Adrenal gland (tissue), 12 donors: ENCODE data around the gene TBC1D14. TPM values are rescaled to one million over a fixed set of nuclear protein-coding genes. Genes with fewer than 3 reads are reported as not detected.

Source experiments
- DNase-seq, 7 donors: peaks; one replicate each; pipeline ENCODE4 v3.0.0-alpha.2; 2019 to 2020
- H3K27ac ChIP-seq, 5 donors: fragments of 200-600 bp; sonication (generic) in 4 of 5; 1 replicate in 3 of 5; 2 replicates in 2 of 5; pipeline versions ENCODE4 v1.5.1 to v1.8.0; 2016 to 2020; ENCODE audit warnings: mild to moderate bottlenecking in 1 of 5
- H3K27me3 ChIP-seq: fragments of 200-600 bp; 2 replicates; pipeline ENCODE4 v1.8.0; 2021
- H3K36me3 ChIP-seq, 2 donors: fragments of 200-600 bp; replicated peaks in 1 of 2; 1 replicate in 1 of 2; 2 replicates in 1 of 2; pipeline versions ENCODE4 v1.5.1 to v1.8.0; 2018 to 2022
- H3K4me1 ChIP-seq, 2 donors: fragments of 200-600 bp; replicated peaks in 1 of 2; 1 replicate in 1 of 2; 2 replicates in 1 of 2; pipeline versions ENCODE4 v1.5.1 to v1.8.0; 2018 to 2021
- H3K4me3 ChIP-seq, 4 donors: fragments of 200-600 bp; sonication (generic) in 3 of 4; one replicate each; pipeline ENCODE4 v1.5.1; 2016 to 2018
- H3K9me3 ChIP-seq, 3 donors: fragments of 200-600 bp; sonication (generic) in 1 of 3; replicated peaks in 1 of 3; 1 replicate in 2 of 3; 2 replicates in 1 of 3; pipeline versions ENCODE4 v1.5.1 to v1.8.0; 2016 to 2021
- POLR2A ChIP-seq, 2 donors: fragments of 450-650 bp; IDR thresholded peaks; one replicate each; pipeline ENCODE4 v1.6.1; 2017; ENCODE audit warnings: antibody characterized with exemption in 2 of 2, mild to moderate bottlenecking in 2 of 2, moderate library complexity in 1 of 2
- WGBS, 4 donors: extraction: QIAGEN DNeasy Blood & Tissue Kit in 2 of 4; methylation state at CpG; one replicate each; pipeline versions ENCODE4 v1.1.5 to v1.1.7; 2013 to 2017; 5-methylcytosine and 5-hydroxymethylcytosine counted together
- intact Hi-C, 2 donors: fragments of 100-400 bp; cut with DNase I; formaldehyde crosslinking; loops; one replicate each; pipeline versions ENCODE4 v1.14.1 to v1.15.0; 2022 to 2023
- polyA plus RNA-seq, 3 donors: library from polyadenylated mRNA; stranded (reverse); fragments of 200-250 nt in 2 of 3; fragments of 350-450 nt in 1 of 3; fragmentation: Illumina TruSeq in 1 of 3; extraction: RNeasy Lipid Tissue Mini Kit (QIAGEN cat#74804) in 1 of 3; gene quantifications; one replicate each; pipeline ENCODE4 v1.2.3, GENCODE V29; 2013 to 2014
- total RNA-seq, 9 donors: library from RNA; depleted of rRNA in 4 of 9; stranded (reverse); fragments of >200 nt in 4 of 9; fragments of 120-200 nt in 1 of 9; fragmentation: NEBNext Ultra II Directional in 1 of 9; extraction: Animal tissue kit (Norgen Biotek cat#: 25700) in 1 of 9; gene quantifications; one replicate each; pipeline versions ENCODE4 v1.1.0 to v1.2.4, GENCODE V29; 2013 to 2023
- TF ChIP-seq, protein P1 (sequence below), 6 experiments: fragments of 450-650 bp in 4 of 6; fragments of 200-600 bp in 2 of 6; sonication (generic) in 1 of 6; IDR thresholded peaks; 1 replicate in 5 of 6; 2 replicates in 1 of 6; pipeline versions ENCODE4 v1.5.1 to v1.8.0; 2016 to 2021; ENCODE audit warnings: antibody characterized with exemption in 6 of 6, mild to moderate bottlenecking in 2 of 6, moderate library complexity in 1 of 6
- donor health status: healthy with polysubstance abuse.
- donor health status: Bipolar disorder and iron deficiency.
- donor health status: DM: yes; HTN: yes; CAD: no.
- donor health status: DM: no; HTN: no; CAD: no.
- donor health status: DM: no; HTN: no; CAD: no.
- donor health status: DM: yes; HTN: yes; CAD: no.

Gene TBC1D14
- total and polyA plus RNA-seq, 12 donors, result 24.9 to 110 (median 83.0) TPM

DNA sequence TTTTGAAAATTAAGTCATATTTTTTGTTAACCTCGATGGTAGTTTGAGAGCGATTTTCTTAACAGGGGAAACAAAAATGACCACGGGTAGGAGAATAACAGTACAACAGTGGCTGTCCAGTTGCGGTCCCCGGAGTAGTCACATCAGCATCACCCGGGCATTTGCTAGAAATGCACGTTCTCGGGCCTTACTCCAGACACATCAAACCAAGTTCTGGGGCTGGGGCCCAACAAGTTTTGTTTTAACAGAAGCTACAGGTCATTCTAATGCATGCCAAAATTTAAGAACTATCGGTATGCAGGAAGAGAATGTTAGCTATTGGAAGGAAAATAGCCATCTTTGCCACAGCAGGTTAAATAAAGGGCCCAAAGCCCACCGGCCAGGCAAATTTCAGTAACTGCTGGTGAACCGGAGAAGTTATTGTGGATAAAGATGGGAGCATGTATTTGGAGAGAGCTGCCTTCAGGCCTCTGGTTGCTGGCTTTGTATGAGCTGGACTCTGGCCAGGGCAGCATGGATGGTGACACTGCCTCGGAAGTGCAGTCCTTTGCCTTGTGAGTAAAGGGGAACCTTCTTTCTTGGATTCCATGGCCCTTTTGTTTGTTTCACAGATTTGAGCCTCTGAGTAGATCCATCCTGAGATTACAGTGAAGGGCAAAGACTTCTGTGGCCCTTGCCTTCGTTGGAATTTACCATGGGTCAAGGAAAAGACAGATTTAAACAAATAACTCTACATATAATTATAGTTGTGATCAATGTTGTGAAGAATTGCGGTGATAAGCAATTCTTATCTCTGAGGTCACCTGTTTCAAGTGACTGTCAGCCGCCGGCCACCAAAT is 62.1 kb downstream of the TBC1D14 start:
- H3K36me3 ChIP-seq, result peaks cover 0 to 8% of the 10 kb centered on the region in 2 donors
- no peaks in the 10 kb centered on the region for H3K27me3 ChIP-seq
- peaks cover 0 to 14% of the 10 kb centered on the region in 2 donors for H3K4me1 ChIP-seq
- H3K9me3 ChIP-seq, result no peaks in the 10 kb centered on the region
- H3K27ac ChIP-seq, result peak overlapping the region in 1 of 5 donors; percentile 6
- H3K4me3 ChIP-seq, result no peak overlapping the region
- 78 to 80% (median 78%) methylated on average over 16 of the region's 16 CpGs for WGBS, 4 donors
- TF ChIP-seq POLR2A (IDR thresholded peaks at IDR 0.05), result no peak
- TF ChIP-seq, protein P1, sequence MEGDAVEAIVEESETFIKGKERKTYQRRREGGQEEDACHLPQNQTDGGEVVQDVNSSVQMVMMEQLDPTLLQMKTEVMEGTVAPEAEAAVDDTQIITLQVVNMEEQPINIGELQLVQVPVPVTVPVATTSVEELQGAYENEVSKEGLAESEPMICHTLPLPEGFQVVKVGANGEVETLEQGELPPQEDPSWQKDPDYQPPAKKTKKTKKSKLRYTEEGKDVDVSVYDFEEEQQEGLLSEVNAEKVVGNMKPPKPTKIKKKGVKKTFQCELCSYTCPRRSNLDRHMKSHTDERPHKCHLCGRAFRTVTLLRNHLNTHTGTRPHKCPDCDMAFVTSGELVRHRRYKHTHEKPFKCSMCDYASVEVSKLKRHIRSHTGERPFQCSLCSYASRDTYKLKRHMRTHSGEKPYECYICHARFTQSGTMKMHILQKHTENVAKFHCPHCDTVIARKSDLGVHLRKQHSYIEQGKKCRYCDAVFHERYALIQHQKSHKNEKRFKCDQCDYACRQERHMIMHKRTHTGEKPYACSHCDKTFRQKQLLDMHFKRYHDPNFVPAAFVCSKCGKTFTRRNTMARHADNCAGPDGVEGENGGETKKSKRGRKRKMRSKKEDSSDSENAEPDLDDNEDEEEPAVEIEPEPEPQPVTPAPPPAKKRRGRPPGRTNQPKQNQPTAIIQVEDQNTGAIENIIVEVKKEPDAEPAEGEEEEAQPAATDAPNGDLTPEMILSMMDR (IDR thresholded peaks at IDR 0.05), result no peak
- DNase-seq, result peak in 6 of 7 donors; percentile 55 to 83 (median 76)
- intact Hi-C loops, result loop anchor here (5.0 to 10.0 kb wide), 2 partner anchors 101 to 103 kb away; no protein-coding TSS in a partner anchor

- intact Hi-C loops, result loop anchor here (5.0 to 10.0 kb wide), 2 partner anchors 100 to 102 kb away; no protein-coding TSS in a partner anchor
- Histone ChIP-seq H3K4me3 (no peak overlapping the region), H3K27me3 (no peaks in the 10 kb centered on the region), H3K36me3 (peaks cover 0 to 8% of the 10 kb centered on the region in 2 donors), H3K27ac (peak overlapping the region in 1 of 5 donors; percentile 6), H3K4me1 (peaks cover 0 to 14% of the 10 kb centered on the region in 2 donors), H3K9me3 (no peaks in the 10 kb centered on the region)
- TF ChIP-seq, protein P1 (IDR thresholded peaks at IDR 0.05), result no peak
- no peak for TF ChIP-seq POLR2A (IDR thresholded peaks at IDR 0.05)
- WGBS, 4 donors, result 74 to 91% (median 84%) methylated on average over 8 of the region's 8 CpGs
- peak in 1 of 7 donors; percentile 47 for DNase-seq
Observed at GRCh38 chr4:6972375-6972650, 62.7 kb downstream of the TBC1D14 start.

GRCh38 chr4:6972911-6973310 is 63.3 kb downstream of the TBC1D14 start:
- H3K27ac ChIP-seq, result no peak overlapping the region
- intact Hi-C loops, result loop anchor here (5.0 to 10.0 kb wide), 2 partner anchors 99 to 102 kb away; no protein-coding TSS in a partner anchor
- WGBS, 4 donors, result 84 to 90% (median 89%) methylated on average over 7 to 9 of the region's 9 CpGs

More at GRCh38 chr4:6972911-6973310, 63.3 kb downstream of the TBC1D14 start:
- peak in 1 of 7 donors; percentile 46 for DNase-seq
- H3K4me1 ChIP-seq, result peaks cover 0 to 14% of the 10 kb centered on the region in 2 donors
- H3K27me3 ChIP-seq, result no peaks in the 10 kb centered on the region
- H3K36me3 ChIP-seq, result peaks cover 0 to 2% of the 10 kb centered on the region in 2 donors
- H3K4me3 ChIP-seq, result no peak overlapping the region
- no peaks in the 10 kb centered on the region for H3K9me3 ChIP-seq
- TF ChIP-seq, protein P1 (IDR thresholded peaks at IDR 0.05), result no peak
- TF ChIP-seq POLR2A (IDR thresholded peaks at IDR 0.05), result no peak
